K562 (cell line): ENCODE results near the gene F13A1. TPM values are rescaled to one million over a fixed set of nuclear protein-coding genes. Genes with fewer than 3 reads are reported as not detected.

Source experiments
- CEBPG ChIP-seq, 3 experiments: fragments of 200-800 bp in 1 of 3; sonication (Bioruptor generic) in 1 of 3; sonication (generic) in 1 of 3; formaldehyde crosslinking in 1 of 3; IDR thresholded peaks in 2 of 3; conservative IDR thresholded peaks in 1 of 3; 2 replicates each; pipeline versions ENCODE4 v1.6.1 to v1.8.0; 2016 to 2022; ENCODE audit warnings: missing compliant biosample characterization in 2 of 3, missing genetic modification characterization in 2 of 3, mild to moderate bottlenecking in 1 of 3, missing genetic modification reagents in 1 of 3
- MAFF ChIP-seq: IDR thresholded peaks from 2 replicates; pipeline ENCODE4 v1.6.1; 2012; ENCODE audit warnings: low read length, improper control_type of control experiment
- MBD2 ChIP-seq: sonication (generic); IDR thresholded peaks from 2 replicates; pipeline ENCODE4 v1.6.1; 2016; ENCODE audit warnings: low read depth, borderline replicate concordance
- NFYB ChIP-seq: IDR thresholded peaks from 2 replicates; pipeline ENCODE4 v1.6.1; 2011; ENCODE audit warnings: mild to moderate bottlenecking, moderate library complexity; ENCODE audit not compliant: insufficient read length; ENCODE audit errors: extremely low read depth
- SPI1 ChIP-seq: IDR thresholded peaks from 2 replicates; pipeline ENCODE4 v1.6.1; 2011; ENCODE audit warnings: low read depth, low read length, control low read depth, borderline replicate concordance
- TGIF2 ChIP-seq: sonication (generic); formaldehyde crosslinking; IDR thresholded peaks from 2 replicates; pipeline ENCODE4 v1.8.1; 2022; ENCODE audit warnings: mild to moderate bottlenecking, missing genetic modification reagents, moderate library complexity
- THAP12 ChIP-seq: fragments of 250-450 bp; sonication (Bioruptor Pico); IDR thresholded peaks from 2 replicates; pipeline ENCODE4 v1.9.0; 2021; ENCODE audit warnings: mild to moderate bottlenecking, inconsistent platforms
- ZFPM2 ChIP-seq: fragments of 250-450 bp; sonication (Bioruptor Pico); IDR thresholded peaks from 2 replicates; pipeline ENCODE4 v1.5.1; 2022; ENCODE audit warnings: mild to moderate bottlenecking
- ZNF133 ChIP-seq: fragments of 250-450 bp; sonication (Bioruptor Pico); IDR thresholded peaks from 2 replicates; pipeline ENCODE4 v1.4.0; 2020; ENCODE audit warnings: mild to moderate bottlenecking
- ZNF766 ChIP-seq: fragments of 200-800 bp; sonication (Bioruptor generic); conservative IDR thresholded peaks from 2 replicates; pipeline ENCODE4 v1.6.1; 2016; ENCODE audit warnings: missing genetic modification characterization, missing compliant biosample characterization
- polyA plus RNA-seq, 8 experiments: library from polyadenylated mRNA; depleted of rRNA in 4 of 8; stranded (reverse) in 5 of 8; unstranded in 3 of 8; fragments of >200 nt; fragmentation: Nextera tagmentation in 2 of 8; fragmentation: Illumina TruSeq in 1 of 8; extraction: Ambion mirVana in 2 of 8; extraction: Trizol in 1 of 8; gene quantifications; 2 replicates each; pipeline versions ENCODE4 v1.2.1 to v1.2.3, GENCODE V29; 2011 to 2014; ENCODE audit warnings: inconsistent platforms in 1 of 8, missing spikeins in 1 of 8
- total RNA-seq, 7 experiments: library from RNA; depleted of rRNA in 6 of 7; stranded (reverse); fragments of >200 nt in 6 of 7; fragmentation: Illumina TruSeq in 2 of 7; extraction: Trizol in 2 of 7; gene quantifications; 2 replicates each; pipeline versions ENCODE4 v1.2.1 to v1.2.3, GENCODE V29; 2011 to 2021; ENCODE audit warnings: low replicate concordance in 1 of 7
- TF ChIP-seq, protein P1 (sequence below): fragments of 250-450 bp; sonication (Bioruptor Pico); IDR thresholded peaks from 2 replicates; pipeline ENCODE4 v1.4.0; 2020; ENCODE audit warnings: mild to moderate bottlenecking, moderate library complexity
- TF ChIP-seq, protein P2 (sequence below), 2 experiments: fragments of 450-650 bp in 1 of 2; sonication (generic) in 1 of 2; formaldehyde crosslinking; conservative IDR thresholded peaks; 2 replicates each; pipeline versions ENCODE4 v1.4.0 to v1.8.1; 2020 to 2022; ENCODE audit warnings: mild to moderate bottlenecking in 1 of 2, missing genetic modification reagents in 1 of 2

The F13A1 gene
- total and polyA plus RNA-seq, 9 of the 15 experiments (the other 6 are each of a cell fraction or from before 2014, with no cell fraction given): 0.33 TPM; not detected in 8

- TF ChIP-seq, protein P1, sequence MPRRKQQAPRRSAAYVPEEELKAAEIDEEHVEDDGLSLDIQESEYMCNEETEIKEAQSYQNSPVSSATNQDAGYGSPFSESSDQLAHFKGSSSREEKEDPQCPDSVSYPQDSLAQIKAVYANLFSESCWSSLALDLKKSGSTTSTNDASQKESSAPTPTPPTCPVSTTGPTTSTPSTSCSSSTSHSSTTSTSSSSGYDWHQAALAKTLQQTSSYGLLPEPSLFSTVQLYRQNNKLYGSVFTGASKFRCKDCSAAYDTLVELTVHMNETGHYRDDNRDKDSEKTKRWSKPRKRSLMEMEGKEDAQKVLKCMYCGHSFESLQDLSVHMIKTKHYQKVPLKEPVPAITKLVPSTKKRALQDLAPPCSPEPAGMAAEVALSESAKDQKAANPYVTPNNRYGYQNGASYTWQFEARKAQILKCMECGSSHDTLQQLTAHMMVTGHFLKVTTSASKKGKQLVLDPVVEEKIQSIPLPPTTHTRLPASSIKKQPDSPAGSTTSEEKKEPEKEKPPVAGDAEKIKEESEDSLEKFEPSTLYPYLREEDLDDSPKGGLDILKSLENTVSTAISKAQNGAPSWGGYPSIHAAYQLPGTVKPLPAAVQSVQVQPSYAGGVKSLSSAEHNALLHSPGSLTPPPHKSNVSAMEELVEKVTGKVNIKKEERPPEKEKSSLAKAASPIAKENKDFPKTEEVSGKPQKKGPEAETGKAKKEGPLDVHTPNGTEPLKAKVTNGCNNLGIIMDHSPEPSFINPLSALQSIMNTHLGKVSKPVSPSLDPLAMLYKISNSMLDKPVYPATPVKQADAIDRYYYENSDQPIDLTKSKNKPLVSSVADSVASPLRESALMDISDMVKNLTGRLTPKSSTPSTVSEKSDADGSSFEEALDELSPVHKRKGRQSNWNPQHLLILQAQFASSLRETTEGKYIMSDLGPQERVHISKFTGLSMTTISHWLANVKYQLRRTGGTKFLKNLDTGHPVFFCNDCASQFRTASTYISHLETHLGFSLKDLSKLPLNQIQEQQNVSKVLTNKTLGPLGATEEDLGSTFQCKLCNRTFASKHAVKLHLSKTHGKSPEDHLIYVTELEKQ (CRISPR knock-in tag): no peak
- TF ChIP-seq MBD2 (no peak), MAFF (no peak), TGIF2 (no peak), SPI1 (no peak), CEBPG (CRISPR knock-in tag; IDR thresholded peaks at IDR 0.05) (no peak), CEBPG (tag; conservative IDR thresholded peaks at IDR 0.05 in 1 of 2, IDR thresholded peaks at IDR 0.05 in 1 of 2) (no peak), ZFPM2 (no peak), ZNF133 (no peak), THAP12 (CRISPR knock-in tag) (no peak), NFYB (no peak), ZNF766 (CRISPR knock-in tag) (no peak)
- TF ChIP-seq, protein P2, sequence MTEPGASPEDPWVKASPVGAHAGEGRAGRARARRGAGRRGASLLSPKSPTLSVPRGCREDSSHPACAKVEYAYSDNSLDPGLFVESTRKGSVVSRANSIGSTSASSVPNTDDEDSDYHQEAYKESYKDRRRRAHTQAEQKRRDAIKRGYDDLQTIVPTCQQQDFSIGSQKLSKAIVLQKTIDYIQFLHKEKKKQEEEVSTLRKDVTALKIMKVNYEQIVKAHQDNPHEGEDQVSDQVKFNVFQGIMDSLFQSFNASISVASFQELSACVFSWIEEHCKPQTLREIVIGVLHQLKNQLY (CRISPR knock-in tag; conservative IDR thresholded peaks at IDR 0.05): no peak
These were observed 37.7 kb downstream of the F13A1 start (continued) for GRCh38 chr6:6282716-6283115.
